OCI-LY3 (cell line): Measurements from ENCODE around the gene CD40.

Experiments used
- H2AFZ ChIP-seq: fragments of 200-600, 300-600 bp; shearing (Covaris generic); 2 replicates; pipeline ENCODE4 v1.6.0; 2014; ENCODE audit warnings: antibody characterized with exemption, low read depth, low read length
- H3K27ac ChIP-seq: fragments of 200-600, 300-600 bp; sonication (generic); 2 replicates; pipeline ENCODE4 v1.5.1; 2014; ENCODE audit warnings: mild to moderate bottlenecking, low read length, moderate library complexity, mixed read lengths
- H3K27me3 ChIP-seq: fragments of 200-600, 300-600 bp; sonication (generic); 2 replicates; pipeline ENCODE4 v1.6.1; 2014; ENCODE audit warnings: low read depth, low read length, mixed read lengths
- H3K36me3 ChIP-seq: fragments of 200-600, 300-600 bp; sonication (generic); replicated peaks from 2 replicates; pipeline ENCODE3; 2014; ENCODE audit warnings: low read depth, low read length, mixed read lengths
- H3K4me1 ChIP-seq: fragments of 300-600, 200-600 bp; sonication (generic); 2 replicates; pipeline ENCODE4 v1.6.1; 2014; ENCODE audit warnings: low read length, mixed read lengths
- H3K4me2 ChIP-seq: fragments of 200-600, 300-600 bp; sonication (generic); 2 replicates; pipeline ENCODE4 v1.6.1; 2014; ENCODE audit warnings: low read length, mixed read lengths
- H3K4me3 ChIP-seq: fragments of 300-600, 200-600 bp; sonication (generic); 2 replicates; pipeline ENCODE4 v1.5.1; 2014; ENCODE audit warnings: antibody characterized with exemption, mild to moderate bottlenecking, low read length, moderate library complexity
- H3K79me2 ChIP-seq: fragments of 300-600, 200-600 bp; shearing (Covaris generic); 2 replicates; pipeline ENCODE4 v1.6.1; 2014; ENCODE audit warnings: mild to moderate bottlenecking, low read length, mixed read lengths
- H3K9ac ChIP-seq: fragments of 300-600, 200-600 bp; shearing (Covaris generic); 2 replicates; pipeline ENCODE4 v1.6.0; 2014; ENCODE audit warnings: mild to moderate bottlenecking, low read length, moderate library complexity
- H3K9me3 ChIP-seq: fragments of 200-600, 300-600 bp; shearing (Covaris generic); 2 replicates; pipeline ENCODE4 v1.6.1; 2014; ENCODE audit warnings: low read length, mixed read lengths; ENCODE audit not compliant: insufficient read depth
- H4K20me1 ChIP-seq: fragments of 200-600, 300-600 bp; sonication (generic); 2 replicates; pipeline ENCODE4 v1.6.1; 2016; ENCODE audit warnings: low read length, mixed read lengths; ENCODE audit not compliant: insufficient read depth
- EZH2phosphoT487 ChIP-seq: fragments of 200-600 bp; shearing (Covaris generic); IDR thresholded peaks from 2 replicates; pipeline ENCODE4 v1.6.1; 2018; ENCODE audit warnings: antibody characterized with exemption, mixed run types, low read depth
- TF ChIP-seq, protein P1 (sequence below): fragments of 200-600, 300-600 bp; sonication (generic); IDR thresholded peaks from 2 replicates; pipeline ENCODE4 v1.5.1; 2014; ENCODE audit warnings: antibody characterized with exemption, low read length, low read depth

CD40 gene

DNA sequence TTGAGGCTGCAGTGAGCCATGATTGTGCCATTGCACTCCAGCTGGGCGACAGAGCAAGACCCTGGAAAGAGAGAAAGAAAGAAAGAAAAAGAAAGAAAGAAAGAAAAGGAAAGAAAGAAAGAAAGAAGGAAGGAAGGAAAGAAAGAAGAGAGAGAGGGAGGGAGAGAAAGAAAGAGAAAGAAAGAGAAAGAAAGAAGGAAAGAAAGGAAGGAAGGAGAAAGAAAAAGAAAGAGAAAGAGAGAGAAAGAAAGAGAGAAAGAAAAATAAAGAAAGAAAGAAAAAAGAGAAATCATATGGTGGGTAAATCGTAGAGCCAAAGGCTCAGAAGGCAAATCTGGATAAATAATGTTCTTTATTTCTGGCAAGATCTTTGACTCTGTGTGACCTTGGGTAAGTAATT is 53.4 kb downstream of the CD40 start:
- Histone ChIP-seq H3K4me3 (no peak overlapping the region), H3K9me3 (no peaks in the 10 kb centered on the region), H3K27me3 (peaks cover 80% of the 10 kb centered on the region)

DNA sequence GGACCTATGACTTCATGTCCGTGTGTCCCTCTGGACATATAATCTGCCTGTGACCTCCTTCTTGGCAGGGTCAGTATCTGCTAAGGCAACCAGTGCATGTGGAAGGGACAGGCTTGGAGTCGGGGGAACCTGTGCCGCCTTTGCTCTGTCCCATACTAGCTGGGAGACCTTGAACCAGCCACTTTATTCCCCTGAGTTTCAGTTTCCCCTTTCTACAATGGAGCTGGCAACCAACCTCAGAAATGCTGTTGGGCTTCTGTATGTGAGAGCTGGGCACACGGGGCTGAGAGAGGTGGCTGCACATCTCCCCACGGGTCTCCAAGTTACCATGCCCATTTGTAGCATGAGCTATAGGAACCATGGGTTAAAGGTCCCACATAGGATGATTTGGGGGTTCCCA is 53.8 kb downstream of the CD40 start:
- Histone ChIP-seq H4K20me1 (no peaks in the 10 kb centered on the region), H3K27ac (no peak overlapping the region), H3K4me3 (no peak overlapping the region), H3K27me3 (peaks cover 80% of the 10 kb centered on the region), H3K9ac (no peak overlapping the region), H3K79me2 (no peaks in the 10 kb centered on the region), H3K36me3 (no peaks in the 10 kb centered on the region), H3K4me2 (no peak overlapping the region), H3K9me3 (no peaks in the 10 kb centered on the region), H2AFZ (no peak overlapping the region), H3K4me1 (no peaks in the 10 kb centered on the region)
- TF ChIP-seq, protein P1, sequence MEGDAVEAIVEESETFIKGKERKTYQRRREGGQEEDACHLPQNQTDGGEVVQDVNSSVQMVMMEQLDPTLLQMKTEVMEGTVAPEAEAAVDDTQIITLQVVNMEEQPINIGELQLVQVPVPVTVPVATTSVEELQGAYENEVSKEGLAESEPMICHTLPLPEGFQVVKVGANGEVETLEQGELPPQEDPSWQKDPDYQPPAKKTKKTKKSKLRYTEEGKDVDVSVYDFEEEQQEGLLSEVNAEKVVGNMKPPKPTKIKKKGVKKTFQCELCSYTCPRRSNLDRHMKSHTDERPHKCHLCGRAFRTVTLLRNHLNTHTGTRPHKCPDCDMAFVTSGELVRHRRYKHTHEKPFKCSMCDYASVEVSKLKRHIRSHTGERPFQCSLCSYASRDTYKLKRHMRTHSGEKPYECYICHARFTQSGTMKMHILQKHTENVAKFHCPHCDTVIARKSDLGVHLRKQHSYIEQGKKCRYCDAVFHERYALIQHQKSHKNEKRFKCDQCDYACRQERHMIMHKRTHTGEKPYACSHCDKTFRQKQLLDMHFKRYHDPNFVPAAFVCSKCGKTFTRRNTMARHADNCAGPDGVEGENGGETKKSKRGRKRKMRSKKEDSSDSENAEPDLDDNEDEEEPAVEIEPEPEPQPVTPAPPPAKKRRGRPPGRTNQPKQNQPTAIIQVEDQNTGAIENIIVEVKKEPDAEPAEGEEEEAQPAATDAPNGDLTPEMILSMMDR = no peak
- no peak for TF ChIP-seq EZH2phosphoT487

More for the DNA sequence above, 53.4 kb downstream of the CD40 start:
- Histone ChIP-seq H3K9ac (no peak overlapping the region), H2AFZ (no peak overlapping the region), H3K4me2 (no peak overlapping the region), H3K36me3 (no peaks in the 10 kb centered on the region), H3K4me1 (no peaks in the 10 kb centered on the region), H3K27ac (no peak overlapping the region), H3K79me2 (no peaks in the 10 kb centered on the region), H4K20me1 (no peaks in the 10 kb centered on the region)
- TF ChIP-seq, protein P1 = no peak
- TF ChIP-seq EZH2phosphoT487 = no peak

DNA sequence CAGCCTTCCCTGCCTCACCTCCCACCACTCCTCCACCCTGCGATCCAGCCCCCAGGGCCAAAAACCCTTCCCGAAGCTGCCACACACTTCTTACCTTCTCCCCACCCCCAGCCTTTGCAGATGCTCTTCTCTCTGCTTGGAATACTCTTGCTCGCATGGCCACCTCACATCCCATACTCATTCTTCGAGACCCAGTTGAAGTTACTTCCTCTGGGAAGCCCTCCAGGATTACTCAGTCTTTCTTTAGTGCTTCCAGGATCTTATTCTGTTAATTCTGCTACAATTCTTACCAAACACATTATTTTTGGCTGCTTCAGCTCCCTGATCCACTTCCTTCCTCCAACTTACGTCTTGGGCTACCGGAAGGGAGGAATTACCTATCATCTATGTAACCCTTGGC is 54.3 kb downstream of the CD40 start:
- peaks cover 76% of the 10 kb centered on the region for H3K27me3 ChIP-seq
- no peak overlapping the region for H3K27ac ChIP-seq
- no peaks in the 10 kb centered on the region for H3K9me3 ChIP-seq
- H3K4me1 ChIP-seq = no peaks in the 10 kb centered on the region
- no peak overlapping the region for H2AFZ ChIP-seq
- no peaks in the 10 kb centered on the region for H3K79me2 ChIP-seq
- no peaks in the 10 kb centered on the region for H4K20me1 ChIP-seq
- no peaks in the 10 kb centered on the region for H3K36me3 ChIP-seq
- no peak overlapping the region for H3K4me3 ChIP-seq
- TF ChIP-seq, protein P1 = no peak
- TF ChIP-seq EZH2phosphoT487 = no peak
- H3K4me2 ChIP-seq = no peak overlapping the region
- H3K9ac ChIP-seq = no peak overlapping the region

DNA sequence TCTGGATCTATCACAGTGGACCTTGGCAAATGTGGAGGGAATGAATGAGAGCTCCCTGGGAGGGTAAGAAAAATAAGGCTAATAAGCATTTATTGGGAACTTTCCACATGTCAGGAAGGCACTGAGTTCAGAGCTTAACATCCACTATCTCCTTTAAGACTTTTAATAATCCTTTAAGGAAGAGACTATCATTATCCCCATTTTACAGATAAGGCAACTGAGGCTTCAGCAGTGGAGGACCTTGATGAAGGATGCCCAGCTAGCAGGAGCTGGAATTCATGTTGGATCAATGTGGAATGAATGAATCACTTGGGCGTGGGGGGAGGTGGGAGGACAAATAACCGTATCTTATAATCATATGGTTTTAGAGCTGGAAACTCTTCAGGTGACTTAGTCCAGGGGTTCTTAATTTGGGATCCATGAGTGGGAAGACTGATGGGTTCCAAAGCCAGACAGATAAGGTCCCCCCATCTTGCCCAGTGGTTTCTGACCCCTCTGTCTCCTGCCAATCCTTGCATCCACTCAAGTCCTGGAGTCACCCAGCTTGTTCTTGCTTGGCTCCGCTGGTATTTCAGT is 54.9 kb downstream of the CD40 start:
- no peak overlapping the region for H3K9ac ChIP-seq
- H3K4me2 ChIP-seq = no peak overlapping the region
- H3K9me3 ChIP-seq = no peaks in the 10 kb centered on the region
- H3K4me3 ChIP-seq = no peak overlapping the region
- H2AFZ ChIP-seq = no peak overlapping the region
- H3K36me3 ChIP-seq = no peaks in the 10 kb centered on the region
- H3K79me2 ChIP-seq = no peaks in the 10 kb centered on the region
- TF ChIP-seq, protein P1 = no peak
- no peak for TF ChIP-seq EZH2phosphoT487
- H4K20me1 ChIP-seq = no peaks in the 10 kb centered on the region
- no peak overlapping the region for H3K27ac ChIP-seq
- H3K4me1 ChIP-seq = no peaks in the 10 kb centered on the region
- peaks cover 71% of the 10 kb centered on the region for H3K27me3 ChIP-seq
